Fibroblast of lung (primary cell): ENCODE results near the gene MKRN1.

Experiments used
- CTCF ChIP-seq, 2 donors: IDR thresholded peaks in 1 of 2; conservative IDR thresholded peaks in 1 of 2; 1 replicate in 1 of 2; 2 replicates in 1 of 2; pipeline ENCODE4 v1.5.1; 2011 to 2012; ENCODE audit warnings: low read length in 2 of 2, control low read depth in 1 of 2, inconsistent platforms in 1 of 2, low read depth in 1 of 2, mild to moderate bottlenecking in 1 of 2
- EZH2 ChIP-seq: IDR thresholded peaks from 2 replicates; pipeline ENCODE4 v1.5.1; 2012; ENCODE audit warnings: low read length, control low read depth, mild to moderate bottlenecking; ENCODE audit errors: missing control alignments

GRCh38 chr7:140501966-140502365 lies 22.7 kb upstream of the MKRN1 start:
- TF ChIP-seq CTCF (conservative IDR thresholded peaks at IDR 0.05 in 1 of 2, IDR thresholded peaks at IDR 0.05 in 1 of 2; ENCODE audit: low read depth in 1 of 2, low read length in 2 of 2) (no peak), EZH2 (no peak)
